Mesendoderm (in vitro differentiated cells): ENCODE results near the gene GFRA3.

ENCODE experiments used
- DNase-seq: peaks from one replicate; pipeline ENCODE4 v3.0.0; 2013
- H2AK5ac ChIP-seq: 2 replicates; pipeline ENCODE4 v1.6.1; 2013; ENCODE audit warnings: low read length, inconsistent platforms
- H2BK120ac ChIP-seq: 2 replicates; pipeline ENCODE4 v1.6.1; 2013; ENCODE audit warnings: low read depth, mild to moderate bottlenecking, low read length, moderate library complexity, mixed read lengths
- H2BK15ac ChIP-seq: replicated peaks from 2 replicates; pipeline ENCODE4 v1.6.1; 2013; ENCODE audit warnings: low read depth, mild to moderate bottlenecking, moderate library complexity
- H2BK5ac ChIP-seq: 2 replicates; pipeline ENCODE4 v1.6.1; 2013; ENCODE audit warnings: low read length, inconsistent platforms
- H3K18ac ChIP-seq: 2 replicates; pipeline ENCODE4 v1.6.1; 2013; ENCODE audit warnings: mild to moderate bottlenecking, low read length, mixed read lengths
- H3K23ac ChIP-seq: one replicate; pipeline ENCODE4 v1.6.1; 2013; ENCODE audit warnings: low read length
- H3K27ac ChIP-seq: 2 replicates; pipeline ENCODE4 v1.5.1; 2013; ENCODE audit warnings: low read depth, mild to moderate bottlenecking, inconsistent platforms, low read length, moderate library complexity
- H3K27me3 ChIP-seq: 2 replicates; pipeline ENCODE4 v1.6.1; 2013; ENCODE audit warnings: low read length, control low read depth, mild to moderate bottlenecking, inconsistent platforms; ENCODE audit not compliant: insufficient read depth, poor library complexity
- H3K36me3 ChIP-seq: 2 replicates; pipeline ENCODE4 v1.6.1; 2013; ENCODE audit warnings: low read length, inconsistent platforms; ENCODE audit not compliant: control insufficient read depth, insufficient read depth
- H3K4ac ChIP-seq: one replicate; pipeline ENCODE4 v1.6.1; 2013; ENCODE audit warnings: low read depth, mild to moderate bottlenecking, low read length, moderate library complexity
- H3K4me1 ChIP-seq: 2 replicates; pipeline ENCODE4 v1.6.1; 2013; ENCODE audit warnings: low read depth, low read length, inconsistent platforms; ENCODE audit not compliant: control insufficient read depth
- H3K4me2 ChIP-seq: 2 replicates; pipeline ENCODE4 v1.6.1; 2013; ENCODE audit warnings: low read length
- H3K4me3 ChIP-seq: 2 replicates; pipeline ENCODE4 v1.5.1; 2013; ENCODE audit warnings: mild to moderate bottlenecking, low read length
- H3K56ac ChIP-seq: one replicate; pipeline ENCODE4 v1.6.1; 2013; ENCODE audit warnings: low read length
- H3K79me1 ChIP-seq: 2 replicates; pipeline ENCODE4 v1.6.1; 2013; ENCODE audit warnings: low read length, inconsistent platforms
- H3K79me2 ChIP-seq: 2 replicates; pipeline ENCODE4 v1.6.1; 2013; ENCODE audit warnings: mild to moderate bottlenecking, low read length; ENCODE audit not compliant: control insufficient read depth, insufficient read depth
- H3K9ac ChIP-seq: 2 replicates; pipeline ENCODE4 v1.6.1; 2013; ENCODE audit warnings: low read length, inconsistent platforms
- H4K5ac ChIP-seq: one replicate; pipeline ENCODE4 v1.6.1; 2013; ENCODE audit warnings: low read length
- H4K8ac ChIP-seq: one replicate; pipeline ENCODE4 v1.6.1; 2013; ENCODE audit warnings: low read depth, mild to moderate bottlenecking, control low read depth, low read length, moderate library complexity
- WGBS: extraction: QIAGEN DNeasy Blood & Tissue Kit; methylation state at CpG from one replicate; pipeline ENCODE4 v1.1.7; 2013; ENCODE audit warnings: low lambda C conversion rate, missing lambda C conversion rate; ENCODE audit not compliant: insufficient coverage; ENCODE audit errors: extremely low coverage; 5-methylcytosine and 5-hydroxymethylcytosine counted together

GFRA3 gene

GRCh38 chr5:138229387-138229786 lies 45.0 kb downstream of the GFRA3 start:
- Histone ChIP-seq H3K79me2 (no peaks in the 10 kb centered on the region), H3K27me3 (no peaks in the 10 kb centered on the region), H4K8ac (no peak overlapping the region), H2AK5ac (no peak overlapping the region), H2BK120ac (no peak overlapping the region), H2BK5ac (no peak overlapping the region), H3K36me3 (no peaks in the 10 kb centered on the region), H3K4me3 (no peak overlapping the region), H3K4ac (no peak overlapping the region), H3K79me1 (no peaks in the 10 kb centered on the region), H3K23ac (no peak overlapping the region), H3K27ac (no peak overlapping the region), H2BK15ac (no peak overlapping the region), H4K5ac (no peak overlapping the region), H3K4me1 (peaks cover 2% of the 10 kb centered on the region), H3K9ac (no peak overlapping the region), H3K18ac (no peak overlapping the region), H3K4me2 (no peak overlapping the region), H3K56ac (no peak overlapping the region)
- no CpG with 5 or more reads among the region's 6 CpGs for WGBS
- DNase-seq: no peak

GRCh38 chr5:138226910-138227309 lies 47.5 kb downstream of the GFRA3 start:
- Histone ChIP-seq H4K5ac (no peak overlapping the region), H3K79me2 (no peaks in the 10 kb centered on the region), H3K4me1 (peaks cover 2% of the 10 kb centered on the region), H4K8ac (no peak overlapping the region), H3K9ac (no peak overlapping the region), H2AK5ac (no peak overlapping the region), H3K4ac (no peak overlapping the region), H3K27me3 (no peaks in the 10 kb centered on the region), H3K79me1 (no peaks in the 10 kb centered on the region), H2BK5ac (no peak overlapping the region), H3K18ac (no peak overlapping the region), H3K36me3 (no peaks in the 10 kb centered on the region), H3K4me2 (no peak overlapping the region), H3K4me3 (no peak overlapping the region), H3K23ac (no peak overlapping the region), H3K27ac (no peak overlapping the region), H3K56ac (no peak overlapping the region), H2BK120ac (no peak overlapping the region), H2BK15ac (no peak overlapping the region)
- no peak for DNase-seq

- Histone ChIP-seq H3K27me3 (no peaks in the 10 kb centered on the region), H3K9ac (no peak overlapping the region), H3K4me2 (no peak overlapping the region), H3K4ac (no peak overlapping the region), H3K56ac (no peak overlapping the region), H3K18ac (no peak overlapping the region), H4K5ac (no peak overlapping the region), H3K27ac (no peak overlapping the region), H2BK5ac (no peak overlapping the region), H2BK120ac (no peak overlapping the region), H3K79me2 (no peaks in the 10 kb centered on the region), H3K23ac (no peak overlapping the region), H2BK15ac (no peak overlapping the region), H3K4me3 (no peak overlapping the region), H3K36me3 (no peaks in the 10 kb centered on the region), H4K8ac (no peak overlapping the region), H3K79me1 (no peaks in the 10 kb centered on the region), H2AK5ac (no peak overlapping the region), H3K4me1 (no peaks in the 10 kb centered on the region)
- WGBS: no CpG with 5 or more reads among the region's 6 CpGs
- DNase-seq: no peak
Measured at GRCh38 chr5:138224712-138225111, 49.7 kb downstream of the GFRA3 start.

GRCh38 chr5:138223532-138223931 lies 50.9 kb downstream of the GFRA3 start:
- H2BK15ac ChIP-seq: no peak overlapping the region
- no peak overlapping the region for H3K4me2 ChIP-seq
- H2BK5ac ChIP-seq: no peak overlapping the region
- no peak overlapping the region for H2AK5ac ChIP-seq
- H3K4me1 ChIP-seq: no peaks in the 10 kb centered on the region
- no peak overlapping the region for H4K8ac ChIP-seq
- WGBS: no CpG with 5 or more reads among the region's 1 CpG
- H3K18ac ChIP-seq: no peak overlapping the region
- H3K36me3 ChIP-seq: no peaks in the 10 kb centered on the region
- no peak overlapping the region for H3K9ac ChIP-seq
- no peak overlapping the region for H3K23ac ChIP-seq
- no peak for DNase-seq
- no peak overlapping the region for H4K5ac ChIP-seq
- H3K4ac ChIP-seq: no peak overlapping the region
- no peaks in the 10 kb centered on the region for H3K79me2 ChIP-seq
- no peak overlapping the region for H3K27ac ChIP-seq
- no peak overlapping the region for H3K4me3 ChIP-seq
- H3K27me3 ChIP-seq: no peaks in the 10 kb centered on the region
- H3K79me1 ChIP-seq: no peaks in the 10 kb centered on the region
- H2BK120ac ChIP-seq: no peak overlapping the region
- H3K56ac ChIP-seq: no peak overlapping the region

- Histone ChIP-seq H2AK5ac (no peak overlapping the region), H3K9ac (no peak overlapping the region), H3K4me3 (no peak overlapping the region), H3K79me2 (peaks cover 11% of the 10 kb centered on the region), H3K27ac (no peak overlapping the region), H3K27me3 (no peaks in the 10 kb centered on the region), H3K4me1 (no peaks in the 10 kb centered on the region), H3K4me2 (no peak overlapping the region), H4K5ac (no peak overlapping the region), H2BK120ac (no peak overlapping the region), H3K36me3 (no peaks in the 10 kb centered on the region), H3K23ac (no peak overlapping the region), H4K8ac (no peak overlapping the region), H3K79me1 (peaks cover 3% of the 10 kb centered on the region), H2BK5ac (no peak overlapping the region), H2BK15ac (no peak overlapping the region), H3K4ac (no peak overlapping the region), H3K56ac (no peak overlapping the region), H3K18ac (no peak overlapping the region)
- DNase-seq: no peak
- WGBS: 100% methylated on average over 2 of the region's 2 CpGs
Measured at GRCh38 chr5:138216799-138217198, 57.6 kb downstream of the GFRA3 start.

GRCh38 chr5:138213161-138214029 lies 61.0 kb downstream of the GFRA3 start, which contains the start of gene CDC23:
Gene CDC23 (minus strand): TSS chr5:138213323. CDS start chr5:138213312, 11 bp downstream.
- H3K56ac ChIP-seq: peak within 1 kb of the TSS; percentile 99
- WGBS: no CpG with 5 or more reads among the region's 32 CpGs

More at GRCh38 chr5:138213161-138214029, 61.0 kb downstream of the GFRA3 start, which contains the start of gene CDC23:
- Histone ChIP-seq H4K8ac (peak within 1 kb of the TSS; percentile 76), H3K4ac (peak within 1 kb of the TSS; percentile 20), H3K23ac (no peak within 1 kb of the TSS), H3K36me3 (no peaks in the 10 kb centered on the region), H3K79me2 (peaks cover 23% of the 10 kb centered on the region), H4K5ac (peak within 1 kb of the TSS; percentile 84), H3K18ac (peak within 1 kb of the TSS; percentile 88), H2AK5ac (peak within 1 kb of the TSS; percentile 83), H2BK120ac (no peak within 1 kb of the TSS), H3K4me2 (peak within 1 kb of the TSS; percentile 93), H3K27me3 (no peaks in the 10 kb centered on the region), H2BK15ac (no peak within 1 kb of the TSS), H3K4me3 (peak within 1 kb of the TSS; percentile 100), H3K4me1 (no peaks in the 10 kb centered on the region), H3K79me1 (peaks cover 10% of the 10 kb centered on the region), H2BK5ac (no peak within 1 kb of the TSS), H3K9ac (peak within 1 kb of the TSS; percentile 93), H3K27ac (no peak within 1 kb of the TSS)
- peak; percentile 100 for DNase-seq
